ENCODE measurements around the gene TOR4A.

TOR4A gene

GRCh38 chr9:137271696-137272076, 5.8 kb upstream of the TOR4A start:
- DNase-seq (no peak), ATAC-seq (no peak)

- DNase-seq (no peak), ATAC-seq (no peak)
Measured at GRCh38 chr9:137272241-137273094, 5.1 kb upstream of the TOR4A start.

- ATAC-seq (no peak), DNase-seq (no peak)
Measured at GRCh38 chr9:137273095-137273490, 4.4 kb upstream of the TOR4A start.

DNA sequence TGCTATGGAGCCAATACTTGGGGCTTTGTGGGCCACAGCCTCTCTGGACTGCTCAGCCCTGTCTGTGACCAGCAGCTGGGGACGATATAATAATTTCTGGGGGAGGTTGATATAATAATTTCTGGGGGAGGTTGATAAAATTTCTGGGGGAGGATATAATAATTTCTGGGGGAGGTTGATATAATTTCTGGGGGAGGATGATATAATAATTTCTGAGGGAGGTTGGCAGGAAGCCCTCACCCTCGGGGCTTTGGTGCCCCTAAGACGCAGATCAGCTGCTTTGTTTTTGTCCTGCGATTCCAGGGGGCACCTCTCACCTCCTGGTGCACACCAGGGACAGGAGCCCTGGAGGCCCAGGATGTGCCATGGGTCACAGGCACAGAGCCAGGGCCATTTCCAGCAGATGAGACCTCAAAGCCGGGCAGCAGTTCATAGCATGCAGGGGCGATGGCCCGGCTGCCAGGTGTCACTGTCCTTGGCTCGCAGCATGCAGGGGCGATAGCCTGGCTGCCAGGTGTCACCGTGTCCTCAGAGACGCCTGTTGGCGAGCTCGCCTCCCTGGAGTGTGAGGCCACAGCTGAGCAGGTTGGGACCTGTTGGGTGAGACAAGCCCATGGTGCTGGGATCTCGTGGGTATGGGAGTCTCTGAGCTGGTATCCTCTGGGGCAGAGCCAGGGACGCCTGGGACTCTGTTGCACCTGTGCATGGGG, 3.8 kb upstream of the TOR4A start:
- ATAC-seq (no peak), DNase-seq (no peak)

- ATAC-seq, result no peak
- no peak for DNase-seq
Measured at GRCh38 chr9:137275203-137275587, 2.3 kb upstream of the TOR4A start.

DNA sequence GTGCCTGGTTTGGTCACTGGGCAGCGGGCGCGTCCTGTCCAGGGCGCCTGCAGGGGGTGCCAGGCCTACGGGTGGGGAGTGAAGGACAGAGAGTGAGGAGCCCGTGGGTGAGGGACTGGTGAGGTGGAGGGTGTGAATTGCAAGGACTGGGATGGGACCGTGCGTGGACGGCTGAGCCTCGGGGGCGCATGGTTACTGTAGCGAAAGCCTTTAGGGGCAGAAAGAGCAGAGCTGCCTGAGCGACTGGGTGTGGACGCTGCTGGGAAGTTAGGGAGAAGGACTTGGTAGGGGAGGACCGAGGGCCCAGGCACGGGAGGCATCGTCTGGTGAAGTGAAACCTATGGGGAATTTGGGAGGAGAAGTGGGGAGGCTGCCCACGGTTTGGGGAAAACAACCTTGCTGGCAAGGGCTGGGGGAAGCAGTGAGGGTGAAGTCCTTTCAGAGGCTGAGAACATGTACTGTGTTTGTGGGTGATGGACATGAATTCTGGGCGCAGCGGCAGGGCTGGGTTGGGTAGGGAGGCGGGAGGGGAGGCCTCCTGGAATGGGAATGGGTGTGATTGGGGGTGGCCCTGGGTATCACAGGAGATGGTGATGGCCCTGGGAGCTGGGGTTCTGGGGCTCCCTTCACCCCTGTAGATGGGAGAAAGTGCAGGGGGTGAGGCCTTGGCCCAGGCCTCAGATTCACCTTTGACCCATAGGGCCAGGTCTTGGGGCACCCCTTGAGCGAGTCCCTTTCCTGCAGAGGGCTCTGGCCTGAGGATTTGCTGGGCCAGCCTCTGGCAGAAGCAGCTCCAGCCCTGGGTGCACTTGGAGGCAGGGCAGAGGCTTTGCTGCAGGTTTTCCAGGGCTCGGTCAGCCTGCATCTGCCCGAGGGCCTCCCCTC, 1.7 kb upstream of the TOR4A start:
- DNase-seq (no peak), ATAC-seq (no peak)

GRCh38 chr9:137276473-137277328, 825 bp upstream of the TOR4A start:
- no peak for DNase-seq
- ATAC-seq, result no peak

DNA sequence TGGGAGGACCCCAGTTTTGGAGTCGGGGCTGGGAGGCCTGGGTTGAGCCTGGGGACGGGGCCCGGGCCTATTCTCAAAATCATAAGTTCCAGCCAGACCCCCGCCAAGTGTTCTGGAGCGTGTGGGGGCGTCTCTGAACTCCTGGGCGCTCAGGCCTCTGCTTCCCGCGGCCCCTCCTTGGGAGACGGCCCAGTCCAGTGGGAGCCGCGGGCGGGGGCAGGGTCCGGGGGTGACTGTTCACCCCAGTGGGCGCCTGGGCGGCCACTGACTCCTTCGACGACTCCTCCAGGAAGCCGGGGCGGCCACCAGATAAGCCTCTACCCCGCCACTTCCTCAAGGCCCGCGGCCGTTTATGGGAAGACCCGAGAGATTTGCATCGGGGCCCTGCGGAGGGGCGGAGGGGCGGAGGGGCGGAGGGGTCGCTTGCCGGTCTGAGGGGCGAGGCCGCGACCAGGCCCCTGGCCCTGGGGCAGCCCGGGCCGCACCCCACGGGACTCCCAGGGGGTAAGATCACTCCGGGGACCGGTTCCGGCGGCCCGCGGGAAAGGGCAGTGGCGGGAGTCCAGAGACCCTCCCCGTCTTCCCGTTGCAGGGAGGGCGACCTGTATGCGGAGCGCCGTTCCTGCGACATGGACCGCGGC, 655 bp downstream of the TOR4A start:
- DNase-seq (no peak), ATAC-seq (no peak)

- no peak for DNase-seq
- no peak for ATAC-seq
Measured at GRCh38 chr9:137278721-137279711, 1.5 kb downstream of the TOR4A start.

- no peak for ATAC-seq
- DNase-seq, result no peak
Measured at GRCh38 chr9:137279741-137280473, 2.4 kb downstream of the TOR4A start.

GRCh38 chr9:137280474-137281344, 3.2 kb downstream of the TOR4A start:
- DNase-seq, result no peak
- no peak for ATAC-seq

GRCh38 chr9:137281345-137282116, 4.0 kb downstream of the TOR4A start:
- DNase-seq (no peak), ATAC-seq (no peak)

- ATAC-seq (peak; percentile 59), DNase-seq (no peak)
Measured at GRCh38 chr9:137286975-137287383, 9.5 kb downstream of the TOR4A start.

GRCh38 chr9:137293094-137293481, 15.6 kb downstream of the TOR4A start:
- DNase-seq (no peak), ATAC-seq (no peak)

DNA sequence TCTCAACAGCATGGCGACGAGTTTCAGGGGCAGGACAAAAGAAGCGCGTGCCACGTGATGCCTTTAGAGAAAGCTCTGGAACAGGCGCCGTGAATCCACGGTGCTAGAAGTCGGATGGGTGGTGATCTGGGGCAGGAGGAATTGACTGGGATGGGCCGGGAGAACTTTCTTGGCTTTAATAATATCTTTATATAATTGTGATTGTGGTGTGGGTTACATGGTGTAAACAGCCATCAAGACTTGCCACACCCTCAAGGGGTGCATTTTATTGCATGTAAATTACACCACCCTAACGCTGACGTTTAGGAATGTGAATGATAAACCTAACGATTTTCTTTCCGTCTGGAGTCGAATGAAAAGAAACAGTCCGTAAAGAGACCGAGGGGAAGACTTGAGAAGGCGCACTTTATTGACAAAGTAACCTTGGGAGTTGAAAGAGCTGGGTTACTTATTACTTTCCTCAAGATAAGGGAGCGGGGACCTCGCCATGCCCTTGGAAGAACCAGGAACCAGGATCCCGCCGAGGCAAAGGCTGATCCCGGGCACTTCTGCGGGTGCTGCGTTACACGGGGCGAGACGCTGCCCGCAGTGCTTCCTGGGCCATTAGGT, 16.1 kb downstream of the TOR4A start:
- DNase-seq, result no peak

GRCh38 chr9:137294091-137294680, 16.7 kb downstream of the TOR4A start:
- DNase-seq (no peak), ATAC-seq (peak; percentile 53)

More for the DNA sequence above, 16.1 kb downstream of the TOR4A start:
- no peak for ATAC-seq

Data from stimulated activated naive CD8-positive, alpha-beta T cell treated with anti-CD3 and anti-CD28 coated beads, Interleukin-15, Interleukin-2, amounts not matched to agents 100 U/mL and 50 U/mL, for 24 hours (primary cell).